HEK293 (cell line): ENCODE measurements around the gene RILPL2.

Experiments
- GFI1B ChIP-seq: fragments of 450-650 bp; formaldehyde crosslinking; IDR thresholded peaks from 2 replicates; pipeline ENCODE4 v1.5.1; 2016; ENCODE audit warnings: missing biosample characterization, missing genetic modification characterization
- GLIS2 ChIP-seq: fragments of 450-650 bp; formaldehyde crosslinking; IDR thresholded peaks from 2 replicates; pipeline ENCODE4 v1.5.1; 2016; ENCODE audit warnings: missing biosample characterization, missing genetic modification characterization
- INSM2 ChIP-seq: fragments of 450-650 bp; formaldehyde crosslinking; IDR thresholded peaks from 2 replicates; pipeline ENCODE4 v1.5.1; 2016; ENCODE audit warnings: missing biosample characterization, missing genetic modification characterization
- REST ChIP-seq: fragments of 450-650 bp; formaldehyde crosslinking; IDR thresholded peaks from 2 replicates; pipeline ENCODE4 v1.5.1; 2016; ENCODE audit warnings: missing biosample characterization, missing genetic modification characterization
- SALL2 ChIP-seq: fragments of 450-650 bp; formaldehyde crosslinking; IDR thresholded peaks from 2 replicates; pipeline ENCODE4 v1.5.0; 2017; ENCODE audit warnings: missing biosample characterization, mild to moderate bottlenecking, missing genetic modification characterization, borderline replicate concordance
- SCRT2 ChIP-seq: fragments of 450-650 bp; formaldehyde crosslinking; IDR thresholded peaks from 2 replicates; pipeline ENCODE4 v1.5.1; 2016; ENCODE audit warnings: missing biosample characterization, missing genetic modification characterization
- ZFP37 ChIP-seq: fragments of 450-650 bp; formaldehyde crosslinking; IDR thresholded peaks from 2 replicates; pipeline ENCODE4 v1.5.1; 2016; ENCODE audit warnings: missing biosample characterization, missing genetic modification characterization
- ZNF138 ChIP-seq: fragments of 450-650 bp; formaldehyde crosslinking; IDR thresholded peaks from 2 replicates; pipeline ENCODE4 v1.5.1; 2016; ENCODE audit warnings: missing biosample characterization, missing genetic modification characterization, borderline replicate concordance
- ZNF184 ChIP-seq: fragments of 450-650 bp; IDR thresholded peaks from 2 replicates; pipeline ENCODE4 v1.5.1; 2018; ENCODE audit warnings: missing biosample characterization, mild to moderate bottlenecking, missing genetic modification characterization
- ZNF211 ChIP-seq: fragments of 450-650 bp; formaldehyde crosslinking; IDR thresholded peaks from 2 replicates; pipeline ENCODE4 v1.5.1; 2016; ENCODE audit warnings: low read depth, missing biosample characterization, missing genetic modification characterization
- ZNF24 ChIP-seq: fragments of 450-650 bp; formaldehyde crosslinking; IDR thresholded peaks from 2 replicates; pipeline ENCODE4 v1.5.1; 2016; ENCODE audit warnings: missing biosample characterization, missing genetic modification characterization
- ZNF350 ChIP-seq: fragments of 450-650 bp; formaldehyde crosslinking; IDR thresholded peaks from 2 replicates; pipeline ENCODE4 v1.5.0; 2017; ENCODE audit warnings: missing biosample characterization, mild to moderate bottlenecking, missing genetic modification characterization
- ZNF433 ChIP-seq: fragments of 450-650 bp; formaldehyde crosslinking; IDR thresholded peaks from 2 replicates; pipeline ENCODE4 v1.5.1; 2016; ENCODE audit warnings: missing biosample characterization, missing genetic modification characterization, low read depth
- ZNF555 ChIP-seq: fragments of 450-650 bp; formaldehyde crosslinking; conservative IDR thresholded peaks from 2 replicates; pipeline ENCODE4 v1.5.1; 2017; ENCODE audit warnings: missing biosample characterization, mild to moderate bottlenecking, missing genetic modification characterization, inconsistent platforms
- ZNF580 ChIP-seq: fragments of 450-650 bp; formaldehyde crosslinking; IDR thresholded peaks from 2 replicates; pipeline ENCODE4 v1.5.1; 2016; ENCODE audit warnings: missing biosample characterization, missing genetic modification characterization
- ZNF621 ChIP-seq: fragments of 450-650 bp; formaldehyde crosslinking; IDR thresholded peaks from 2 replicates; pipeline ENCODE4 v1.5.1; 2017; ENCODE audit warnings: missing biosample characterization, missing genetic modification characterization
- ZNF747 ChIP-seq: fragments of 450-650 bp; formaldehyde crosslinking; IDR thresholded peaks from 2 replicates; pipeline ENCODE4 v1.5.1; 2016; ENCODE audit warnings: missing biosample characterization, missing genetic modification characterization
- ZNF76 ChIP-seq: fragments of 450-650 bp; formaldehyde crosslinking; IDR thresholded peaks from 2 replicates; pipeline ENCODE4; 2016; ENCODE audit warnings: low read depth, missing biosample characterization, missing genetic modification characterization, borderline replicate concordance
- ZNF791 ChIP-seq: fragments of 450-650 bp; formaldehyde crosslinking; IDR thresholded peaks from 2 replicates; pipeline ENCODE4 v1.5.1; 2016; ENCODE audit warnings: missing biosample characterization, missing genetic modification characterization
- ZNF830 ChIP-seq: fragments of 450-650 bp; IDR thresholded peaks from 2 replicates; pipeline ENCODE4 v1.5.0; 2018; ENCODE audit warnings: missing biosample characterization, missing genetic modification characterization, low read depth, mild to moderate bottlenecking, moderate library complexity
- TF ChIP-seq, protein P1 (sequence below): fragments of 450-650 bp; formaldehyde crosslinking; IDR thresholded peaks from 2 replicates; pipeline ENCODE4 v1.5.1; 2017; ENCODE audit warnings: missing biosample characterization, mild to moderate bottlenecking, missing genetic modification characterization, moderate library complexity
- TF ChIP-seq, protein P2 (sequence below): fragments of 450-650 bp; formaldehyde crosslinking; IDR thresholded peaks from 2 replicates; pipeline ENCODE4 v1.5.1; 2016; ENCODE audit warnings: missing biosample characterization, missing genetic modification characterization
- TF ChIP-seq, protein P3 (sequence below): fragments of 450-650 bp; formaldehyde crosslinking; IDR thresholded peaks from 2 replicates; pipeline ENCODE4 v1.5.1; 2016; ENCODE audit warnings: missing biosample characterization, missing genetic modification characterization
- TF ChIP-seq, protein P4 (sequence below): fragments of 450-650 bp; formaldehyde crosslinking; IDR thresholded peaks from 2 replicates; pipeline ENCODE4 v1.5.1; 2016; ENCODE audit warnings: missing biosample characterization, missing genetic modification characterization
- TF ChIP-seq, protein P5 (sequence below): IDR thresholded peaks from 2 replicates; pipeline ENCODE4 v1.6.1; 2011; ENCODE audit warnings: mild to moderate bottlenecking, low read depth, low read length, borderline replicate concordance

RILPL2 gene

GRCh38 chr12:123436017-123436964, at the start of gene RILPL2 (continued):
- TF ChIP-seq ZNF138 (no peak), ZNF747 (tag by site-specific recombination) (no peak), ZNF76 (tag by site-specific recombination) (no peak; the same call in 1 of the 2 replicates), ZNF211 (tag by site-specific recombination) (no peak), ZFP37 (tag by site-specific recombination) (no peak), SALL2 (tag by site-specific recombination) (no peak), GLIS2 (tag by site-specific recombination) (peak; percentile 90), INSM2 (tag by site-specific recombination) (no peak), ZNF433 (tag by site-specific recombination) (no peak), ZNF350 (no peak), REST (tag by site-specific recombination) (no peak), ZNF24 (no peak), ZNF555 (tag by site-specific recombination) (no peak), GFI1B (tag by site-specific recombination) (no peak), SCRT2 (tag by site-specific recombination) (peak; percentile 98), ZNF621 (no peak), ZNF580 (tag by site-specific recombination) (no peak), ZNF791 (tag by site-specific recombination) (no peak), ZNF184 (tag by site-specific recombination) (no peak), ZNF830 (tag by site-specific recombination) (no peak)
- TF ChIP-seq, protein P1, sequence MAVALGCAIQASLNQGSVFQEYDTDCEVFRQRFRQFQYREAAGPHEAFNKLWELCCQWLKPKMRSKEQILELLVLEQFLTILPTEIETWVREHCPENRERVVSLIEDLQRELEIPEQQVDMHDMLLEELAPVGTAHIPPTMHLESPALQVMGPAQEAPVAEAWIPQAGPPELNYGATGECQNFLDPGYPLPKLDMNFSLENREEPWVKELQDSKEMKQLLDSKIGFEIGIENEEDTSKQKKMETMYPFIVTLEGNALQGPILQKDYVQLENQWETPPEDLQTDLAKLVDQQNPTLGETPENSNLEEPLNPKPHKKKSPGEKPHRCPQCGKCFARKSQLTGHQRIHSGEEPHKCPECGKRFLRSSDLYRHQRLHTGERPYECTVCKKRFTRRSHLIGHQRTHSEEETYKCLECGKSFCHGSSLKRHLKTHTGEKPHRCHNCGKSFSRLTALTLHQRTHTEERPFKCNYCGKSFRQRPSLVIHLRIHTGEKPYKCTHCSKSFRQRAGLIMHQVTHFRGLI (tag by site-specific recombination), result no peak
- TF ChIP-seq, protein P2, sequence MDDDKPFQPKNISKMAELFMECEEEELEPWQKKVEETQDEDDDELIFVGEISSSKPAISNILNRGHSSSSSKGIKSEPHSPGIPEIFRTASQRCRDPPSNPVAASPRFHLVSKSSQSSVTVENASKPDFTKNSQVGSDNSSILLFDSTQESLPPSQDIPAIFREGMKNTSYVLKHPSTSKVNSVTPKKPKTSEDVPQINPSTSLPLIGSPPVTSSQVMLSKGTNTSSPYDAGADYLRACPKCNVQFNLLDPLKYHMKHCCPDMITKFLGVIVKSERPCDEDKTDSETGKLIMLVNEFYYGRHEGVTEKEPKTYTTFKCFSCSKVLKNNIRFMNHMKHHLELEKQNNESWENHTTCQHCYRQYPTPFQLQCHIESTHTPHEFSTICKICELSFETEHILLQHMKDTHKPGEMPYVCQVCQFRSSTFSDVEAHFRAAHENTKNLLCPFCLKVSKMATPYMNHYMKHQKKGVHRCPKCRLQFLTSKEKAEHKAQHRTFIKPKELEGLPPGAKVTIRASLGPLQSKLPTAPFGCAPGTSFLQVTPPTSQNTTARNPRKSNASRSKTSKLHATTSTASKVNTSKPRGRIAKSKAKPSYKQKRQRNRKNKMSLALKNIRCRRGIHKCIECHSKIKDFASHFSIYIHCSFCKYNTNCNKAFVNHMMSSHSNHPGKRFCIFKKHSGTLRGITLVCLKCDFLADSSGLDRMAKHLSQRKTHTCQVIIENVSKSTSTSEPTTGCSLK, result no peak
- TF ChIP-seq, protein P3, sequence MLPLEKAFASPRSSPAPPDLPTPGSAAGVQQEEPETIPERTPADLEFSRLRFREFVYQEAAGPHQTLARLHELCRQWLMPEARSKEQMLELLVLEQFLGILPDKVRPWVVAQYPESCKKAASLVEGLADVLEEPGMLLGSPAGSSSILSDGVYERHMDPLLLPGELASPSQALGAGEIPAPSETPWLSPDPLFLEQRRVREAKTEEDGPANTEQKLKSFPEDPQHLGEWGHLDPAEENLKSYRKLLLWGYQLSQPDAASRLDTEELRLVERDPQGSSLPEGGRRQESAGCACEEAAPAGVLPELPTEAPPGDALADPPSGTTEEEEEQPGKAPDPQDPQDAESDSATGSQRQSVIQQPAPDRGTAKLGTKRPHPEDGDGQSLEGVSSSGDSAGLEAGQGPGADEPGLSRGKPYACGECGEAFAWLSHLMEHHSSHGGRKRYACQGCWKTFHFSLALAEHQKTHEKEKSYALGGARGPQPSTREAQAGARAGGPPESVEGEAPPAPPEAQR (tag by site-specific recombination), result no peak
- TF ChIP-seq, protein P4, sequence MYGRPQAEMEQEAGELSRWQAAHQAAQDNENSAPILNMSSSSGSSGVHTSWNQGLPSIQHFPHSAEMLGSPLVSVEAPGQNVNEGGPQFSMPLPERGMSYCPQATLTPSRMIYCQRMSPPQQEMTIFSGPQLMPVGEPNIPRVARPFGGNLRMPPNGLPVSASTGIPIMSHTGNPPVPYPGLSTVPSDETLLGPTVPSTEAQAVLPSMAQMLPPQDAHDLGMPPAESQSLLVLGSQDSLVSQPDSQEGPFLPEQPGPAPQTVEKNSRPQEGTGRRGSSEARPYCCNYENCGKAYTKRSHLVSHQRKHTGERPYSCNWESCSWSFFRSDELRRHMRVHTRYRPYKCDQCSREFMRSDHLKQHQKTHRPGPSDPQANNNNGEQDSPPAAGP (tag by site-specific recombination), result no peak
- TF ChIP-seq, protein P5, sequence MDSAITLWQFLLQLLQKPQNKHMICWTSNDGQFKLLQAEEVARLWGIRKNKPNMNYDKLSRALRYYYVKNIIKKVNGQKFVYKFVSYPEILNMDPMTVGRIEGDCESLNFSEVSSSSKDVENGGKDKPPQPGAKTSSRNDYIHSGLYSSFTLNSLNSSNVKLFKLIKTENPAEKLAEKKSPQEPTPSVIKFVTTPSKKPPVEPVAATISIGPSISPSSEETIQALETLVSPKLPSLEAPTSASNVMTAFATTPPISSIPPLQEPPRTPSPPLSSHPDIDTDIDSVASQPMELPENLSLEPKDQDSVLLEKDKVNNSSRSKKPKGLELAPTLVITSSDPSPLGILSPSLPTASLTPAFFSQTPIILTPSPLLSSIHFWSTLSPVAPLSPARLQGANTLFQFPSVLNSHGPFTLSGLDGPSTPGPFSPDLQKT, result no peak
